Measurements from ENCODE around the gene CACNG6. TPM values are rescaled to one million over a fixed set of nuclear protein-coding genes. Genes with fewer than 3 reads are reported as not detected.

Gene CACNG6, protein sequence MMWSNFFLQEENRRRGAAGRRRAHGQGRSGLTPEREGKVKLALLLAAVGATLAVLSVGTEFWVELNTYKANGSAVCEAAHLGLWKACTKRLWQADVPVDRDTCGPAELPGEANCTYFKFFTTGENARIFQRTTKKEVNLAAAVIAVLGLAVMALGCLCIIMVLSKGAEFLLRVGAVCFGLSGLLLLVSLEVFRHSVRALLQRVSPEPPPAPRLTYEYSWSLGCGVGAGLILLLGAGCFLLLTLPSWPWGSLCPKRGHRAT
- total RNA-seq, result 1 to 10 TPM in 1 of 5 experiments, under 1 TPM in 1, not detected in 3; 0.42 to 1.9 TPM
- not detected for polyA plus RNA-seq
- not detected for total RNA-seq

DNA sequence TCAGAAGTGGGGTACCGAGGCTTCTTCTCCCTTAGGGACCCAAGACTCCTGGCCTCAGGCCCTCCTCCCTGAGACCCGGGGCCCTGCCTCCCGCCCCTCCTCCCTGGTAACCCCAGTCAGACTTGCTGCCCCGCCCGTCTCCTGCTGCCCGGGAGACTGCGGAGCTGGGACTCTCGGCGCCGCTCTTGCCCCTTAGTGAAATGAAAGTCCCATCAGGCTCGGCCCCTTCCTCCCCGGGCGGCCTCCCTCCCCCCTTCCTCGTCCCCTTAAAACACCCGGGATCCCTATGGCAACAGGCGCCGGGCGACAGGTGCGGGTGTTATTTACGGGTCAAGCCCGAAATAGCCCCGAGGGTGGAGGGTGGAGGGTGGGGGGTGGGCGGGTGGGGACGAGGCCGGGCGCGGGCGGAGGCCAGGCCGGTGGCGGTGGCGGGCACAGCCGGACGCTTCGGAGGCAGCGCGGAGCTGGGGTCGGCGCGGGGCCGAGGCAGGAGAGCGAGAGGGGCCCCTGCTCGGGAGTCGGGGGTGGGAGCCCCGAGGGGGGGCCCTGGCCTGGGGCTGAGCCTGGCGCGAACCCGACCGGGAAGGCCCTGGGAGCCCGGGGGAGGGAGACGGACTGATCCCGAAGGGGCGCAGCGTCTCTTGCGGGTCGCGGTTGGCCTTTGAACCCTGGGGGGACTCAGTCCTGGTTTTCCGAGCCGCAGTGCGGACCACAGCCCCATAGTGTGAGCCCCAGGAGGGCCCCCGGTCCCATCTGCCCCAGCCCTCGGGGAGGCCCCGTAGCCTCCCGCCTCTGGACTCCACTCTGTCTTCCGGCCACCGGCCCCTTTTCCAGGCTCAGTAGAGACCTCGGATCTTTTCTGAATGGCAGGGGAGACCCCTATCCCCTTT, at the start of gene CACNG6:
CACNG6 (plus strand) TSS at position 414 of the 890 bp plus-strand sequence. CDS start 1,241 bp downstream, outside the sequence.
- Mint-ChIP-seq H3K4me3 (peak within 1 kb of the TSS in 7 of 10 donors; percentile 29 to 79 (median 44)), H3K36me3 (peaks cover 0 to 5% (median 0%) of the 10 kb centered on the region in 5 donors), H3K4me1 (peaks cover 0 to 10% (median 6%) of the 10 kb centered on the region in 7 donors), H3K27me3 (peaks cover 37 to 45% (median 42%) of the 10 kb centered on the region in 5 donors), H3K27ac (no peak within 1 kb of the TSS), H3K9me3 (peaks cover 0 to 4% (median 0%) of the 10 kb centered on the region in 11 donors)
- CTCF ChIA-PET, result no interaction called here
- Histone ChIP-seq H3K4me1 (ENCODE audit: control insufficient read depth in 2 of 2, insufficient read depth in 2 of 2, low read length in 2 of 2) (no peaks in the 10 kb centered on the region), H3K36me3 (ENCODE audit: control insufficient read depth in 2 of 3, insufficient read depth in 3 of 3, low read length in 3 of 3) (no peaks in the 10 kb centered on the region), H3K4me3 (ENCODE audit: low read length) (no peak within 1 kb of the TSS), H3K27ac (ENCODE audit: low read depth, low read length) (no peak within 1 kb of the TSS), H3K9me3 (ENCODE audit: control insufficient read depth in 2 of 3, low read length in 3 of 3) (no peaks in the 10 kb centered on the region), H3K27me3 (ENCODE audit: control insufficient read depth in 2 of 2, insufficient read depth in 2 of 2, low read length in 2 of 2) (peaks cover 0 to 8% of the 10 kb centered on the region in 2 donors)
- POLR2A ChIA-PET, result no interaction called here
- intact Hi-C loops (cut with micrococcal nuclease), result no loop called here
- peak; percentile 31 for ATAC-seq
- DNase-seq, result no peak

DNA sequence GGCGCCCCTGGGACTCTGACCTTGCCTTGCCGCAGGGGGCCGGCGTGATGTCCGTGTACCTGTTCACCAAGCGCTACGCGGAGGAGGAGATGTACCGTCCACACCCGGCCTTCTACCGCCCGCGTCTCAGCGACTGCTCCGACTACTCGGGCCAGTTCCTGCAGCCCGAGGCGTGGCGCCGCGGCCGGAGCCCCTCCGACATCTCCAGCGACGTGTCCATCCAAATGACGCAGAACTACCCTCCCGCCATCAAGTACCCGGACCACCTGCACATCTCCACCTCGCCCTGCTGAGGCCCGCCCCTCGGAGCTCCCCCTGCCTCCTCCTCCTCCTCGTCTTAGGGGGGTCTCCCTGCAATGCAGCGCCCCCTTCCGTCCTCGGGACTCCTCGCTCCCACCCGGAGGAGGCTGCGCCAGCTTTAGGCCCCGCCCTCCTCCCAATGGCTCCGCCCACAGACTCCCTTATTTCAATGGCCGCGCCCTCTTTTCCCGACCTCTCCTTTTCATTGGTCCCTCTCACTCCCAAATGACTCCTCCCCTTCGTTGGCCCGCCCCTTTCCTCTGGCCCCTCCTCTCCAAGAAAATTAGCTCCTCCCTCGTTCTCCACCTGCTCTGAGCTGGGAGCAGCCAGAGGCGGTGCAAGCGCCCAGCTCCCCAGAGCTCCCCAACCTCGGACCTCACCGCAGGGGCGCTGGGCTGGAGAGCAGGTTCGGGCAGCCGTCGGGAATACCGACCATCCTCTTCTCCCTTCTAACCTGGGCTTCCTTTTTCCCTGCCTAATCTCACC, 49.2 kb upstream of the CACNG6 start:
- Histone ChIP-seq H3K9me3 (ENCODE audit: control insufficient read depth in 2 of 3, low read length in 3 of 3) (peaks cover 0 to 5% (median 0%) of the 10 kb centered on the region in 3 experiments), H3K27me3 (ENCODE audit: control insufficient read depth in 2 of 2, insufficient read depth in 2 of 2, low read length in 2 of 2) (peaks cover 0 to 5% of the 10 kb centered on the region in 2 donors), H3K4me1 (ENCODE audit: control insufficient read depth in 2 of 2, insufficient read depth in 2 of 2, low read length in 2 of 2) (no peaks in the 10 kb centered on the region), H3K4me3 (ENCODE audit: low read length) (no peak overlapping the region), H3K36me3 (ENCODE audit: control insufficient read depth in 2 of 3, insufficient read depth in 3 of 3, low read length in 3 of 3) (no peaks in the 10 kb centered on the region), H3K27ac (ENCODE audit: low read depth, low read length) (no peak overlapping the region)
- no peak for ATAC-seq
- DNase-seq, result no peak
- no peak overlapping the region for H3K27ac Mint-ChIP-seq
- peaks cover 45 to 74% (median 71%) of the 10 kb centered on the region in 5 donors for H3K27me3 Mint-ChIP-seq
- H3K36me3 Mint-ChIP-seq, result peaks cover 0 to 7% (median 0%) of the 10 kb centered on the region in 5 donors
- ChIA-PET POLR2A (no interaction called here), CTCF (interaction anchor here (0.6 kb wide), 1 partner anchor 19 kb away, joined by 3 read pairs; no protein-coding TSS in a partner anchor)
- H3K9me3 Mint-ChIP-seq, result peaks cover 0 to 18% (median 2%) of the 10 kb centered on the region in 11 donors
- H3K4me3 Mint-ChIP-seq, result peak overlapping the region in 1 of 10 donors; percentile 25
- peaks cover 0 to 7% (median 0%) of the 10 kb centered on the region in 7 donors for H3K4me1 Mint-ChIP-seq
- intact Hi-C loops (cut with micrococcal nuclease), result no loop called here

DNA sequence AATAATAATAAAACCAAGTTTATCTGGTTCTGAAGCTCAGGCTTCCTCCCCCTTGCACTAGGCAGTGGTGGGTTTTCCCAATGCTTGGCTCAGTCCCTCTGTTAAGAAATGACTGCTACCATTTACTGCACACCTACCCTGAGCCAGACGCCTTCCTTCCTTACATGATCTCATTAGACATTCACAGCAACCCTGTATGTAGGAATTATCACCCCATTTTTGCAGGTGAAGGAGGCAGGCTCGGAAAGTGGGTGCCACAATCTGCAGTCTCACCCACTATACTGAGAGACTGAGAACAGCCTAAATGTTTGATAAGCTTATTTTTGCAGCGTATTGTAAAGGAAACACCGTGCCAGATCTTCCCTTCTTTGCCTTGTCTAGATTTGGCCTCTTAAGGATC, 47.0 kb upstream of the CACNG6 start:
- H3K4me1 Mint-ChIP-seq, result peaks cover 0 to 7% (median 0%) of the 10 kb centered on the region in 7 donors
- DNase-seq, result no peak
- CTCF ChIA-PET, result no interaction called here
- Histone ChIP-seq H3K27ac (ENCODE audit: low read depth, low read length) (no peak overlapping the region), H3K4me1 (ENCODE audit: control insufficient read depth in 2 of 2, insufficient read depth in 2 of 2, low read length in 2 of 2) (no peaks in the 10 kb centered on the region), H3K27me3 (ENCODE audit: control insufficient read depth in 2 of 2, insufficient read depth in 2 of 2, low read length in 2 of 2) (peaks cover 0 to 5% of the 10 kb centered on the region in 2 donors), H3K4me3 (ENCODE audit: low read length) (no peak overlapping the region), H3K9me3 (ENCODE audit: control insufficient read depth in 2 of 3, low read length in 3 of 3) (peaks cover 0 to 5% (median 0%) of the 10 kb centered on the region in 3 experiments), H3K36me3 (ENCODE audit: control insufficient read depth in 2 of 3, insufficient read depth in 3 of 3, low read length in 3 of 3) (no peaks in the 10 kb centered on the region)
- no peak for ATAC-seq
- peaks cover 0 to 4% (median 0%) of the 10 kb centered on the region in 5 donors for H3K36me3 Mint-ChIP-seq
- peaks cover 45 to 76% (median 66%) of the 10 kb centered on the region in 5 donors for H3K27me3 Mint-ChIP-seq
- peaks cover 0 to 18% (median 2%) of the 10 kb centered on the region in 11 donors for H3K9me3 Mint-ChIP-seq
- intact Hi-C loops (cut with micrococcal nuclease), result no loop called here
- no peak overlapping the region for H3K27ac Mint-ChIP-seq
- POLR2A ChIA-PET, result no interaction called here
- no peak overlapping the region for H3K4me3 Mint-ChIP-seq

DNA sequence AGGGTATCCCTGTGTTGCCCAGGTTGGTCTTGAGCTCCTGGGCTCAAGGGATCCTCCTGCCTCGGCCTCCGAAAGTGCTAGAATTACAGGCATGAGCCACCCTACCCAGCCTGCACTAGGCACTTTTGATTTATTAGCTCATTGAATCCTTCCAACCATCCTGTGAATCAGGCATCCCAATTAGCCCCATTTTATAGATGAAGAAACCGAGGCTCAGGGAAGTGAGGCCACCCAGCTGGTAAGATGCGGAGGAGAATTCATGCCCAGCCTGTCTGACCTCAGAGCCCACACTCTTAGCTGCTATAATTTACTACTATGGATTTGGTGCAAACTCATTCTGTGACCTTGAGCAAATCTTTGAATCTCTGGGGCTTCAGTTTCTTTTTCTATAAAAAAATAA, 46.5 kb upstream of the CACNG6 start:
- intact Hi-C loops (cut with micrococcal nuclease), result no loop called here
- Histone ChIP-seq H3K9me3 (ENCODE audit: control insufficient read depth in 2 of 3, low read length in 3 of 3) (peaks cover 0 to 5% (median 0%) of the 10 kb centered on the region in 3 experiments), H3K36me3 (ENCODE audit: control insufficient read depth in 2 of 3, insufficient read depth in 3 of 3, low read length in 3 of 3) (no peaks in the 10 kb centered on the region), H3K27me3 (ENCODE audit: control insufficient read depth in 2 of 2, insufficient read depth in 2 of 2, low read length in 2 of 2) (peaks cover 0 to 5% of the 10 kb centered on the region in 2 donors), H3K4me3 (ENCODE audit: low read length) (no peak overlapping the region), H3K4me1 (ENCODE audit: control insufficient read depth in 2 of 2, insufficient read depth in 2 of 2, low read length in 2 of 2) (no peaks in the 10 kb centered on the region), H3K27ac (ENCODE audit: low read depth, low read length) (no peak overlapping the region)
- no peak overlapping the region for H3K27ac Mint-ChIP-seq
- ChIA-PET POLR2A (no interaction called here), CTCF (no interaction called here)
- ATAC-seq (no peak), DNase-seq (no peak)
- H3K27me3 Mint-ChIP-seq, result peaks cover 45 to 72% (median 63%) of the 10 kb centered on the region in 5 donors
- no peak overlapping the region for H3K4me3 Mint-ChIP-seq
- H3K4me1 Mint-ChIP-seq, result peaks cover 0 to 7% (median 0%) of the 10 kb centered on the region in 7 donors
- peaks cover 0 to 18% (median 0%) of the 10 kb centered on the region in 11 donors for H3K9me3 Mint-ChIP-seq
- H3K36me3 Mint-ChIP-seq, result peaks cover 0 to 4% (median 0%) of the 10 kb centered on the region in 5 donors

DNA sequence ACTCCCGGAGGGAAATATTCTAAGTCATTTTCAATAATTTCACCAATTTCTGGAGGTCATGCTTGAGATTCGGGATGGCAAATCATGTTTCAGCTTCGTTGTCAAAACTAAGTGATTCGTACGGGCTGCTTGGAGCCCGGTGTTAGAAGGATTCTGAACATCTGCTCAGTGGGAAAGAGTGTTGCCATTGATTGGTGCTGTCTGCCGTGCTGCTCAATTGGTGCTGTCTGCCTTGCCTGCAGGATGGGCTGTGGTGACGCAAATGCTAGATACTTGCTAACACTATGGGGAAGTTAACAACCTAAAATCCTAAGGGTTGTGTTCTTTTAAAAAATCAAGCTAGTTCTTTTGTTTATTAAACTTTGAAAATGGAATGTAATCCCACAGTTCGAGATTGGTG, 46.0 kb upstream of the CACNG6 start:
- Histone ChIP-seq H3K36me3 (ENCODE audit: control insufficient read depth in 2 of 3, insufficient read depth in 3 of 3, low read length in 3 of 3) (no peaks in the 10 kb centered on the region), H3K9me3 (ENCODE audit: control insufficient read depth in 2 of 3, low read length in 3 of 3) (peaks cover 0 to 5% (median 0%) of the 10 kb centered on the region in 3 experiments), H3K4me1 (ENCODE audit: control insufficient read depth in 2 of 2, insufficient read depth in 2 of 2, low read length in 2 of 2) (no peaks in the 10 kb centered on the region), H3K27me3 (ENCODE audit: control insufficient read depth in 2 of 2, insufficient read depth in 2 of 2, low read length in 2 of 2) (peaks cover 0 to 5% of the 10 kb centered on the region in 2 donors), H3K4me3 (ENCODE audit: low read length) (no peak overlapping the region), H3K27ac (ENCODE audit: low read depth, low read length) (no peak overlapping the region)
- Mint-ChIP-seq H3K27me3 (peaks cover 43 to 67% (median 59%) of the 10 kb centered on the region in 5 donors), H3K36me3 (peaks cover 0 to 4% (median 0%) of the 10 kb centered on the region in 5 donors), H3K9me3 (peaks cover 0 to 15% (median 0%) of the 10 kb centered on the region in 11 donors), H3K4me3 (no peak overlapping the region), H3K4me1 (peaks cover 0 to 7% (median 0%) of the 10 kb centered on the region in 7 donors), H3K27ac (no peak overlapping the region)
- intact Hi-C loops (cut with micrococcal nuclease), result no loop called here
- ChIA-PET POLR2A (no interaction called here), CTCF (no interaction called here)
- DNase-seq (no peak), ATAC-seq (no peak)

DNA sequence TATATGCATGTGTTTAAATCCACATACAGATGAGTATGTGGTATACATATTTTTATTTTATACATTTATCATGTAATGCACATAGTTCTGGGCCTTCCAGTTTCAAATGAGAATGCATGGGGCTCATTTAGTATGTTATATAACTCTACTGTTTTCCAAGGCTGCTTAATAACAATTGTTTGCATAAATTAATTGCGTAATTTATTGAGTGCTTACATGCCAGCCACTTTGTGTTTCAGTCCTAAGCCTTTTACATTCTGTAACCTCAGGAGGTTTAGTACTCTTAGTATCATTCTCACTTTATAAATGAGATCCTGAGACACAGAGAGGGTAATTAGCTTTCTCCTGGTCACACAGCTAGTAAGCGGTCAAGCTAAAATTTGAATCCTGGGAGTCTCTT, 45.4 kb upstream of the CACNG6 start:
- H3K9me3 Mint-ChIP-seq, result peaks cover 0 to 14% (median 0%) of the 10 kb centered on the region in 11 donors
- POLR2A ChIA-PET, result no interaction called here
- Histone ChIP-seq H3K27me3 (ENCODE audit: control insufficient read depth in 2 of 2, insufficient read depth in 2 of 2, low read length in 2 of 2) (peaks cover 0 to 5% of the 10 kb centered on the region in 2 donors), H3K36me3 (ENCODE audit: control insufficient read depth in 2 of 3, insufficient read depth in 3 of 3, low read length in 3 of 3) (no peaks in the 10 kb centered on the region), H3K9me3 (ENCODE audit: control insufficient read depth in 2 of 3, low read length in 3 of 3) (peaks cover 0 to 5% (median 0%) of the 10 kb centered on the region in 3 experiments), H3K4me3 (ENCODE audit: low read length) (no peak overlapping the region), H3K4me1 (ENCODE audit: control insufficient read depth in 2 of 2, insufficient read depth in 2 of 2, low read length in 2 of 2) (no peaks in the 10 kb centered on the region), H3K27ac (ENCODE audit: low read depth, low read length) (no peak overlapping the region)
- H3K27ac Mint-ChIP-seq, result no peak overlapping the region
- H3K4me3 Mint-ChIP-seq, result no peak overlapping the region
- intact Hi-C loops (cut with micrococcal nuclease), result no loop called here
- peaks cover 43 to 62% (median 54%) of the 10 kb centered on the region in 5 donors for H3K27me3 Mint-ChIP-seq
- ATAC-seq (no peak), DNase-seq (no peak)
- CTCF ChIA-PET, result no interaction called here
- peaks cover 0 to 7% (median 0%) of the 10 kb centered on the region in 7 donors for H3K4me1 Mint-ChIP-seq
- H3K36me3 Mint-ChIP-seq, result peaks cover 0 to 4% (median 0%) of the 10 kb centered on the region in 5 donors
